ENCODE data around the gene MLXIPL. TPM values are rescaled to one million over a fixed set of nuclear protein-coding genes. Genes with fewer than 3 reads are reported as not detected.

Gene MLXIPL
- total RNA-seq, 1 donor from 2014 or later = 8.7 TPM

DNA sequence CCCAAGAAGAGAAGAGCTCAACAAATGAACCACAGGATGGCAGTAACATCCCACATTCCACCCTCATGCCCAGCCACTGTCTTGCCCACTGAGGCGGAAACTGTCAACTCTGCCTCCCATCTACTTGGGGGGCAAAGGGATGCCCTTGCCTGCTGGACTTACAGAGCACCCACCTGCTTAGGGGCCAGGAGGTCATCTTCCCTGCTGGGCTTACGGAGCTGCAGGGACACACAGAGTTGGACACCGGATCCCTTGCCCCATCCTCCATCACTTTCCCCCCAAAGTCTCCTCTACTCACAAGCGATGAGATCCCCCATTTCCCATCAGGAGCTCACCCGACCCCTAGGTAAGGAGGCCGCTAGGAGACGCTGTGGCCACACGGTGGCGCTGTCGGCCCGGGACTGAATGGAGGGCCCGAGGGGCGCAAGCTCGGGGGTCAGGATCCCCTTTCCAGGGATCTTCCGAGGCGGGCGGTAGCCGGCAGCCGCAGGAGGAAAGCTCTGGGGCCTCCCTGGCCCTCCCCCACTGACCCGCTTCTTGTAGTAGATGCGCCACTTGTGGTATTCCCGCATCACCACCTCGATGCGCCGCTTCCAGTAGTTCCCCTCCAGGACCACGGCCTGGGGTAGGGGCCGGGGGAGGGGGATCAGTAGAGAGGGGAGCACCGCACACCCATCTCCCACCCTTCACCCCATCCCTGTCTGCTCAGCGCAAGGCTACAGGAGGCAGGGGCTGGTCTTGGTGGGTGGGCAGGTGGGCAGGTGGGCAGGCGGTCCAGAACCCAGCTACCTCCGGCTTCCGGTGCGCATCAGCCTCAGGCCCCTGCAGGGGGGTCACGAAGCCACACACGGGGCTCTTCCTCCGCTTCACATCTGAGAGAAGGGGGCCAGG is 17.3 kb downstream of the MLXIPL start:
- peak; percentile 84 for DNase-seq (ENCODE audit: low spot score)
- peak overlapping the region; percentile 38 for H3K27ac Mint-ChIP-seq (ENCODE audit: unreplicated experiment)
- H3K36me3 Mint-ChIP-seq (ENCODE audit: low read depth, unreplicated experiment) = peaks cover 3% of the 10 kb centered on the region
- H3K27me3 Mint-ChIP-seq (ENCODE audit: unreplicated experiment) = peaks cover 6% of the 10 kb centered on the region
- TF ChIP-seq, protein P1, sequence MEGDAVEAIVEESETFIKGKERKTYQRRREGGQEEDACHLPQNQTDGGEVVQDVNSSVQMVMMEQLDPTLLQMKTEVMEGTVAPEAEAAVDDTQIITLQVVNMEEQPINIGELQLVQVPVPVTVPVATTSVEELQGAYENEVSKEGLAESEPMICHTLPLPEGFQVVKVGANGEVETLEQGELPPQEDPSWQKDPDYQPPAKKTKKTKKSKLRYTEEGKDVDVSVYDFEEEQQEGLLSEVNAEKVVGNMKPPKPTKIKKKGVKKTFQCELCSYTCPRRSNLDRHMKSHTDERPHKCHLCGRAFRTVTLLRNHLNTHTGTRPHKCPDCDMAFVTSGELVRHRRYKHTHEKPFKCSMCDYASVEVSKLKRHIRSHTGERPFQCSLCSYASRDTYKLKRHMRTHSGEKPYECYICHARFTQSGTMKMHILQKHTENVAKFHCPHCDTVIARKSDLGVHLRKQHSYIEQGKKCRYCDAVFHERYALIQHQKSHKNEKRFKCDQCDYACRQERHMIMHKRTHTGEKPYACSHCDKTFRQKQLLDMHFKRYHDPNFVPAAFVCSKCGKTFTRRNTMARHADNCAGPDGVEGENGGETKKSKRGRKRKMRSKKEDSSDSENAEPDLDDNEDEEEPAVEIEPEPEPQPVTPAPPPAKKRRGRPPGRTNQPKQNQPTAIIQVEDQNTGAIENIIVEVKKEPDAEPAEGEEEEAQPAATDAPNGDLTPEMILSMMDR (IDR thresholded peaks at IDR 0.05; ENCODE audit: unreplicated experiment) = peak; percentile 88
- no peaks in the 10 kb centered on the region for H3K9me3 Mint-ChIP-seq (ENCODE audit: unreplicated experiment)
- H3K4me3 Mint-ChIP-seq (ENCODE audit: unreplicated experiment) = no peak overlapping the region
- H3K4me1 Mint-ChIP-seq (ENCODE audit: unreplicated experiment) = peaks cover 9% of the 10 kb centered on the region

DNA sequence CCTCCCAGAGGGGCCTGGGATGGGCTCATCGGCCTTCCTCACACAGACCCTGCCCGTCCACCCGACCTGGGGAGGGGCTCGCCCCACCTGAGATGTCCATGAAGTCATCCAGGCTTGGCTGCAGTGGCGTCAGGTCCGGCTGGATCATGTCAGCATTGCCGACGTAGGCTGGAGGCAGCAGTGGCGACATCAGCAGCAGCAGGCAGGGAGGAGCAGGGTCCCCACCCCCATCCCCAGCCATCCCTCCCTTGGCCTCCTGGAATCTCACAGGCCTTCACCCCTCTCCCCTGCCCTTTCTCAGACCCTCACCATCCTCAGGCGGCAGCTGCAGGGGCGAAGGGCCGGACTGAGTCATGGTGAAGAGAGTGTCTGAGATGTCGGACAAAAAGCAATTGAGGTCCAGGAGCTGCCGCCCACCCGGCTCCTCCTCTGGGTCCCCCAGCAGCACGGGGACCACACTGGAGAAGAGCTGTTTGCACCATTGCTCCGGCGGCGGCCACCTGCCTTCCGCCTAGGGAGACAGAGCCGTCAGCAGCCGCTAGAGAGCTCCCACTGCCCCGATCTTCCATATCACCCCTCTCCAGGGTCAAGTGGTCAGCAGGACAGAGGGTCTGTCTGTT is 18.6 kb downstream of the MLXIPL start:
- Mint-ChIP-seq H3K36me3 (ENCODE audit: low read depth, unreplicated experiment) (peaks cover 3% of the 10 kb centered on the region), H3K4me3 (ENCODE audit: unreplicated experiment) (no peak overlapping the region), H3K9me3 (ENCODE audit: unreplicated experiment) (no peaks in the 10 kb centered on the region), H3K27me3 (ENCODE audit: unreplicated experiment) (peaks cover 6% of the 10 kb centered on the region), H3K27ac (ENCODE audit: unreplicated experiment) (no peak overlapping the region), H3K4me1 (ENCODE audit: unreplicated experiment) (peaks cover 2% of the 10 kb centered on the region)
- DNase-seq (ENCODE audit: low spot score) = no peak
- TF ChIP-seq, protein P1 (IDR thresholded peaks at IDR 0.05; ENCODE audit: unreplicated experiment) = no peak

DNA sequence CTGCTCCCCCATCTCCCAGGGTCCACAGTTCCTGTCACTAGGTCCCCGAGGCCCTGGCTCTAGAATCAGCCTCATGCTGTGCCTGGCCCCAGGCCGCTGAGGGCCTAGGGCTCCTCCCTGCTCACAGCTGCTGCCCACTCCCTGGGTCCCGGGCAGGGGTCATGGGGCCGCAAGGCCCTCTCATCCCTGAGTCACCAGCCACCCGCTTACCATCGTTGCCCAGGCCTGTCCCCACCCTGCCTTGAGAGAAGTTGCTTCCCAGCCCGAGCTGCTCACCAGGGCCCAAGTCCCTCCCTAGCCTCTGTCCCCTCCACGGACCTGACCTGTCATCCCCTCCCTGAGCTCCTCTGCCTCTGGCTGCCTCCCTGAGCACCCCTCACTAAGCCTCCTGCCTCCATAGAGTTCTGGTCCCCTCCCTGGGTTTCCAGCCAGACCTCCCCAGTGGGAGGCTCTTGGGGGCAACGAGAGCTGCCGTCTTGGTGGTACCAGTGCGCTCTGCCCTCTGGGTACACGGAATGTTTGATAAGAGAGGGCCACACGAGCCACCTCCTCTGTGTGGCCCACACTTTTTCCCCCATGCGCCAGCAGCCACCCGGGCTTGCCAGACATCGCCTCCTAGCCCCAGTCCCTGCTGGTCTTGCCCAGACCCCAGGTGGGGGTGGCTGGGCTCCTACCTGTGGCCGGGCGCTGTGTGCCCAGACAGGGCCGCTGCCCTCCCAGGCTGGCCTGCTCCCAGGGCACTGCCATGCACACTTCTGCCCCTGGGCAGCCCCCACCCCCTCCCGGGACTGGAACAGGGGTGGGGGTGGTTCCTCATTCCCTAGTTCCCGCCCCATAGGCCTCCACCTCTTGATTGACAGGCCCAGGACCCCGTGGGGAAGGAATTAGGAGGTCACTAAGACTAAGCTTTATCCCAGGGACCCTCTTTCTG is 21.3 kb downstream of the MLXIPL start:
- H3K27ac Mint-ChIP-seq (ENCODE audit: unreplicated experiment) = no peak overlapping the region
- H3K36me3 Mint-ChIP-seq (ENCODE audit: low read depth, unreplicated experiment) = peaks cover 3% of the 10 kb centered on the region
- H3K4me1 Mint-ChIP-seq (ENCODE audit: unreplicated experiment) = peaks cover 3% of the 10 kb centered on the region
- no peaks in the 10 kb centered on the region for H3K9me3 Mint-ChIP-seq (ENCODE audit: unreplicated experiment)
- H3K4me3 Mint-ChIP-seq (ENCODE audit: unreplicated experiment) = no peak overlapping the region
- DNase-seq (ENCODE audit: low spot score) = no peak
- TF ChIP-seq, protein P1 (IDR thresholded peaks at IDR 0.05; ENCODE audit: unreplicated experiment) = no peak
- H3K27me3 Mint-ChIP-seq (ENCODE audit: unreplicated experiment) = peaks cover 4% of the 10 kb centered on the region

DNA sequence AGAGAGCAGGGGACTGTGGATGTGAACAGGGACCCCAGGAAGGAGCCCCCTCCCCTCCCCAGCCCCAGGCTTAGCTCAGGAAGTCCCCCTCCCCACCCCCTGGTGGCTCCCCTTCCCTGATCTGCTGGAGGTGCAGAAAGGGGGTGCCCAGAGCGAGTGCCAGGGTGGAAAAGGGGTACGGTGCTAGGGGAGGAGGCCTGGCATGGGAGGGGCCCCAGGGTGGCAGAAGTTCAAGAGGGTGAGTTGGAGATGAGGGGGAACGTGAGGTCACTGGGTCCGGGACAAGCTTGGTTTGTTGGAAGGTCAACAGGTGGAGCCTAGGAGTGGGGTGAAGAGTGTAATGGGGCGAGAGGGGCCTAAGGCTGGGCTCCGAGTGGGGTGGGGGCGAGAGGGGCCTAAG is 24.4 kb downstream of the MLXIPL start:
- Mint-ChIP-seq H3K27ac (ENCODE audit: unreplicated experiment) (no peak overlapping the region), H3K9me3 (ENCODE audit: unreplicated experiment) (no peaks in the 10 kb centered on the region)
- no peak for DNase-seq (ENCODE audit: low spot score)

More for the DNA sequence above, 24.4 kb downstream of the MLXIPL start:
- Mint-ChIP-seq H3K4me3 (ENCODE audit: unreplicated experiment) (no peak overlapping the region), H3K27me3 (ENCODE audit: unreplicated experiment) (peaks cover 9% of the 10 kb centered on the region), H3K36me3 (ENCODE audit: low read depth, unreplicated experiment) (peaks cover 7% of the 10 kb centered on the region), H3K4me1 (ENCODE audit: unreplicated experiment) (peaks cover 4% of the 10 kb centered on the region)
- TF ChIP-seq, protein P1 (IDR thresholded peaks at IDR 0.05; ENCODE audit: unreplicated experiment) = no peak

All from endothelial cell (in vitro differentiated cells).